Activated CD8-positive, alpha-beta memory T cell treated with anti-CD3 and anti-CD28 coated beads, Interleukin-2, amount 10 ng/mL, durations not matched to agents 7 days and 5 days (primary cell): Measurements from ENCODE around the gene GRK2. TPM values are rescaled to one million over a fixed set of nuclear protein-coding genes. Genes with fewer than 3 reads are reported as not detected.

Experiments used
- ATAC-seq: fragments of 150-1000 bp; cut with Tn5 transposase; one replicate; pipeline ENCODE4 v1.10.0; 2021; ENCODE audit warnings: moderate library complexity
- CTCF ChIA-PET: fragments of 350-600 bp; sonication (Branson Sonifier 250); formaldehyde crosslinking; loops from one replicate; lab custom pipeline; 2021; ENCODE audit warnings: antibody characterized with exemption; lab: Charles Lee
- DNase-seq: peaks from one replicate; pipeline ENCODE4 v3.0.0-alpha.2; 2020
- H3K27ac Mint-ChIP-seq: one replicate; pipeline ENCODE4 v1.8.0; 2021; ENCODE audit warnings: mild to moderate bottlenecking, mixed read lengths
- H3K27me3 Mint-ChIP-seq: one replicate; pipeline ENCODE4 v1.8.0; 2021; ENCODE audit warnings: mixed read lengths
- H3K36me3 Mint-ChIP-seq: one replicate; pipeline ENCODE4 v1.8.0; 2021; ENCODE audit warnings: mild to moderate bottlenecking, mixed read lengths
- H3K4me1 Mint-ChIP-seq: one replicate; pipeline ENCODE4 v1.8.0; 2021; ENCODE audit warnings: mixed read lengths
- H3K4me3 Mint-ChIP-seq: one replicate; pipeline ENCODE4 v1.8.0; 2021; ENCODE audit warnings: mild to moderate bottlenecking, moderate library complexity, mixed read lengths
- H3K9me3 Mint-ChIP-seq: one replicate; pipeline ENCODE4 v1.8.0; 2022; ENCODE audit warnings: low read depth, mixed read lengths
- total RNA-seq, 2 experiments: library from RNA; stranded (reverse); gene quantifications; one replicate each; pipeline ENCODE4 v1.2.3, GENCODE V29; 2021

GRK2 gene
- total RNA-seq, 2 experiments from 2014 or later = 366 to 402 TPM

DNA sequence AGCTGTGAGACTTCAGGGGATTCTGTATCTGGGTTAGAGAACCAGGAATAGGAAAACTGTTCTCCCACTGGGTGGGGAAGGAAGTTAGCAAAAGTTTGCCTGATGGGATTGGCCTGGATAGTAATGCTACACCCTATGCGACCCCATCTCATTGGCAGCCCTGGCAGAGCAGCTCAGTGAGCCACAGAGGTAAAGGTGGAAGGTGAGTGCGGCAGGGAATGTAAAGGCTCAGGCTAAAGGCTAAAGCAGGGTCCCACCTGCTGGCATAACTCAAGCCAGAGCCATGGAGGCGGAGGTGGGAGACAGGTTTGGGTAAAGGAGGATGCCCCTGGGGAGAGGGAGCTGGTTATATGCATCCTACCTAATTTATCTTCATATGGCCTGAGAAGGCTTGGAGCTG lies 55.8 kb downstream of the GRK2 start:
- Mint-ChIP-seq H3K27me3 (peaks cover 9% of the 10 kb centered on the region), H3K9me3 (no peaks in the 10 kb centered on the region), H3K4me1 (peaks cover 10% of the 10 kb centered on the region), H3K36me3 (no peaks in the 10 kb centered on the region), H3K4me3 (no peak overlapping the region), H3K27ac (no peak overlapping the region)
- ATAC-seq = no peak
- no peak for DNase-seq
- CTCF ChIA-PET = interaction anchor here (1.1 to 11.0 kb wide), 7 partner anchors 10 to 61 kb away, joined by 3 to 153 read pairs (median 7); partner anchors contain the start of gene POLD4

DNA sequence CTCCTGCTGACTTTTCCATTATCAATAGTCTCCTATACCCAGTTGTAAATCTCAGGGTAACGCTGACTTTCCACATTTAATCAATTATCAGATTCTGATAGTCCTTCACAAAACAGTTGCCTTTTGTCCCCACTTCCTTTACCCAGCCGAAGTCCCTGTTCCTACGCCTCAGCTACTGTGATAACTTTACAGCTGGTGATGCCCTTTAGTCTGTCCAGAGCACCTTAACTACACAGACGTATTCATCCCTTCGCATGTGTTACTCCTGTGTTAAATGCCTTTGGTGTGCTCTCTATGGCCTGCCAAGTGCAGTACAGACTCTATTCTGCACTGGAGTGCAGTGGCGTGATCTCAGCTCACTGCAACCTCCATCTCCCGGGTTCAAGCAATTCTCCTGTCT lies 57.3 kb downstream of the GRK2 start:
- peaks cover 3% of the 10 kb centered on the region for H3K27me3 Mint-ChIP-seq
- no peaks in the 10 kb centered on the region for H3K9me3 Mint-ChIP-seq
- peaks cover 4% of the 10 kb centered on the region for H3K4me1 Mint-ChIP-seq
- no peak overlapping the region for H3K4me3 Mint-ChIP-seq
- ATAC-seq (no peak), DNase-seq (no peak)
- CTCF ChIA-PET = interaction anchor here (0.7 to 11.0 kb wide), 5 partner anchors 31 to 60 kb away, joined by 3 to 153 read pairs (median 4); partner anchors contain the start of gene POLD4
- H3K27ac Mint-ChIP-seq = no peak overlapping the region
- no peaks in the 10 kb centered on the region for H3K36me3 Mint-ChIP-seq

DNA sequence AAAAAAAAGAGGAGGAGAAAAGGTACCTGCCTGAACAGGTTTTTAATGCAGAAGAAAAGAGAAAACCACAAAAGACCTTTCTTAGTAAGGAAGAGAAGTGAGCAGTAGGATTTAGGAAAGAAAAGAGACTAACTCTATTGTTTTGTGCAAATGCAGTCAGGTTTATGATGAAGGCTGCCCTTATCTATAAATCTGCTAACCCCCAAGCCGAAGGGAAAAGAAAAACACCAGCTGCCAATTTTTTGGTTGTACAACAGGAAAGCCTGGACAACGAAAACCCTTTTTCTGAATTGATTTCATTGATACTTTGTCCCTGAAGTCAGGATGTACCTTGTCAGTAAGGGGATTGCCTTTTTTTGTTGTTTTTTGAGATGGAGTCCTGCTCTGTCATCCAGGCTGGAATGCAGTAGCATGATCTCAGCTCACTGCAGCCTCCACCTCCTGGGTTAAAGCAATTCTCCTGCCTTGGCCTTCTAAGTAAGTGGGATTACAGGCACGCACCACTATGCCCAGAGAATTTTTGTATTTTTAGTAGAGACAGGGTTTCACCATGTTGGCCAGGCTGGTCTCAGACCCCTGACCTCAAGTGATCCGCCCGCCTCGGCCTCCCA lies 65.9 kb downstream of the GRK2 start:
- CTCF ChIA-PET = interaction anchor here (0.7 to 2.9 kb wide), 5 partner anchors 10 to 79 kb away, joined by 3 to 14 read pairs (median 7); no protein-coding TSS in a partner anchor
- Mint-ChIP-seq H3K4me3 (no peak overlapping the region), H3K36me3 (no peaks in the 10 kb centered on the region), H3K27ac (no peak overlapping the region), H3K27me3 (no peaks in the 10 kb centered on the region), H3K4me1 (no peaks in the 10 kb centered on the region), H3K9me3 (no peaks in the 10 kb centered on the region)
- no peak for DNase-seq
- ATAC-seq = no peak

Other genes with a start within 250 kb of the GRK2 start
- gene SYT12, start 243.3 kb upstream of the GRK2 start, total RNA-seq = not detected
- gene RHOD, start 209.6 kb upstream of the GRK2 start, total RNA-seq = under 1 TPM; 0.52 to 0.79 TPM
- 100 to 1,000 TPM in 1 of 2 experiments, 10 to 100 TPM in 1; 93.6 to 116 TPM for gene KDM2A, start 147.2 kb upstream of the GRK2 start, total RNA-seq
- 100 to 1,000 TPM; 148 to 172 TPM for gene ANKRD13D, start 22.8 kb downstream of the GRK2 start, total RNA-seq
- 10 to 100 TPM; 10.7 to 26.4 TPM for gene SSH3, start 37.1 kb downstream of the GRK2 start, total RNA-seq
- 10 to 100 TPM; 36.5 to 49.6 TPM for gene POLD4, start 87.1 kb downstream of the GRK2 start, total RNA-seq
- 1 to 10 TPM in 1 of 2 experiments, under 1 TPM in 1; 0.76 to 1.9 TPM for gene CLCF1, start 107.1 kb downstream of the GRK2 start, total RNA-seq
- gene RAD9A, start 125.5 kb downstream of the GRK2 start, total RNA-seq = 10 to 100 TPM; 49.6 to 80.5 TPM
- gene PPP1CA, start 135.4 kb downstream of the GRK2 start, total RNA-seq = 100 to 1,000 TPM; 309 to 360 TPM
- 100 to 1,000 TPM; 278 to 312 TPM for gene TBC1D10C, start 137.6 kb downstream of the GRK2 start, total RNA-seq
- gene CARNS1, start 149.2 kb downstream of the GRK2 start, total RNA-seq = 1 to 10 TPM; 1.3 TPM
- 10 to 100 TPM; 63.3 to 65.0 TPM for gene RPS6KB2, start 162.0 kb downstream of the GRK2 start, total RNA-seq
- gene PTPRCAP, start 171.2 kb downstream of the GRK2 start, total RNA-seq = 100 to 1,000 TPM; 390 to 424 TPM
- 10 to 100 TPM; 61.0 to 62.6 TPM for gene CORO1B, start 177.0 kb downstream of the GRK2 start, total RNA-seq
- not detected for gene GPR152, start 186.3 kb downstream of the GRK2 start, total RNA-seq
- gene CABP4, start 188.9 kb downstream of the GRK2 start, total RNA-seq = 1 to 10 TPM in 1 of 2 experiments, under 1 TPM in 1; 0.96 to 3.4 TPM
- 10 to 100 TPM; 32.8 to 41.9 TPM for gene TMEM134, start 202.8 kb downstream of the GRK2 start, total RNA-seq
- 100 to 1,000 TPM; 168 to 178 TPM for gene AIP, start 216.6 kb downstream of the GRK2 start, total RNA-seq
- 100 to 1,000 TPM; 124 to 133 TPM for gene PITPNM1, start 238.9 kb downstream of the GRK2 start, total RNA-seq
- gene CDK2AP2, start 241.7 kb downstream of the GRK2 start, total RNA-seq = 100 to 1,000 TPM in 1 of 2 experiments, 10 to 100 TPM in 1; 95.2 to 104 TPM